22Rv1 (cell line): ENCODE data around the gene TENM4.

Experiments used
- ZFX ChIP-seq: fragments of 450-650 bp; IDR thresholded peaks from 2 replicates; pipeline ENCODE4 v1.6.1; 2017; ENCODE audit warnings: antibody characterized with exemption, borderline replicate concordance
- TF ChIP-seq, protein P1 (sequence below): fragments of 450-650 bp; IDR thresholded peaks from 2 replicates; pipeline ENCODE4 v1.5.1; 2017; ENCODE audit warnings: mild to moderate bottlenecking

DNA sequence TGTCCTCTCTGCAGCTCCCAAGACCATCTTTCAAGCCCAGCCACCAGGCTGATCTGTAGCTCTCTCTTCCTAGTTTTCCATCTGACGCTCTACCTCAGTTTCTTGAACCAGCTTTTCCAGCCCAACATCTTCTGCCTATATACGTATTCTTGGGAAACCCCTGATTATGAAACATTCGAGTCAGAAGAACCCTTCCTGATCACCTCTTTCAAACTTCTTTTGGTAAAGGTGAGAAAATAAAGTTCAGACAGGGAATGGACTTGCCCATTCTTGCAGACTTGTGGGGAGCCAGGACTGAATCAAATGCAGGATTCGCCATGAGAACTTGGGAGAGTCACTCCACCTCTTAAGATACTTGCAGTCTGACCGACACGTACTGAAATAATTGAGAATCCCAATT, 696.6 kb downstream of the TENM4 start:
- TF ChIP-seq, protein P1, sequence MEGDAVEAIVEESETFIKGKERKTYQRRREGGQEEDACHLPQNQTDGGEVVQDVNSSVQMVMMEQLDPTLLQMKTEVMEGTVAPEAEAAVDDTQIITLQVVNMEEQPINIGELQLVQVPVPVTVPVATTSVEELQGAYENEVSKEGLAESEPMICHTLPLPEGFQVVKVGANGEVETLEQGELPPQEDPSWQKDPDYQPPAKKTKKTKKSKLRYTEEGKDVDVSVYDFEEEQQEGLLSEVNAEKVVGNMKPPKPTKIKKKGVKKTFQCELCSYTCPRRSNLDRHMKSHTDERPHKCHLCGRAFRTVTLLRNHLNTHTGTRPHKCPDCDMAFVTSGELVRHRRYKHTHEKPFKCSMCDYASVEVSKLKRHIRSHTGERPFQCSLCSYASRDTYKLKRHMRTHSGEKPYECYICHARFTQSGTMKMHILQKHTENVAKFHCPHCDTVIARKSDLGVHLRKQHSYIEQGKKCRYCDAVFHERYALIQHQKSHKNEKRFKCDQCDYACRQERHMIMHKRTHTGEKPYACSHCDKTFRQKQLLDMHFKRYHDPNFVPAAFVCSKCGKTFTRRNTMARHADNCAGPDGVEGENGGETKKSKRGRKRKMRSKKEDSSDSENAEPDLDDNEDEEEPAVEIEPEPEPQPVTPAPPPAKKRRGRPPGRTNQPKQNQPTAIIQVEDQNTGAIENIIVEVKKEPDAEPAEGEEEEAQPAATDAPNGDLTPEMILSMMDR = no peak
- TF ChIP-seq ZFX = no peak
